GM18907 (cell line): ENCODE measurements around the gene DCTN2.

ENCODE experiments used
- ATAC-seq: cut with Tn5 transposase; IDR thresholded peaks from one replicate; pipeline ENCODE4 v1.9.1; 2021; ENCODE audit warnings: mild to moderate bottlenecking, moderate library complexity; ENCODE audit not compliant: unreplicated experiment

Gene DCTN2

DNA sequence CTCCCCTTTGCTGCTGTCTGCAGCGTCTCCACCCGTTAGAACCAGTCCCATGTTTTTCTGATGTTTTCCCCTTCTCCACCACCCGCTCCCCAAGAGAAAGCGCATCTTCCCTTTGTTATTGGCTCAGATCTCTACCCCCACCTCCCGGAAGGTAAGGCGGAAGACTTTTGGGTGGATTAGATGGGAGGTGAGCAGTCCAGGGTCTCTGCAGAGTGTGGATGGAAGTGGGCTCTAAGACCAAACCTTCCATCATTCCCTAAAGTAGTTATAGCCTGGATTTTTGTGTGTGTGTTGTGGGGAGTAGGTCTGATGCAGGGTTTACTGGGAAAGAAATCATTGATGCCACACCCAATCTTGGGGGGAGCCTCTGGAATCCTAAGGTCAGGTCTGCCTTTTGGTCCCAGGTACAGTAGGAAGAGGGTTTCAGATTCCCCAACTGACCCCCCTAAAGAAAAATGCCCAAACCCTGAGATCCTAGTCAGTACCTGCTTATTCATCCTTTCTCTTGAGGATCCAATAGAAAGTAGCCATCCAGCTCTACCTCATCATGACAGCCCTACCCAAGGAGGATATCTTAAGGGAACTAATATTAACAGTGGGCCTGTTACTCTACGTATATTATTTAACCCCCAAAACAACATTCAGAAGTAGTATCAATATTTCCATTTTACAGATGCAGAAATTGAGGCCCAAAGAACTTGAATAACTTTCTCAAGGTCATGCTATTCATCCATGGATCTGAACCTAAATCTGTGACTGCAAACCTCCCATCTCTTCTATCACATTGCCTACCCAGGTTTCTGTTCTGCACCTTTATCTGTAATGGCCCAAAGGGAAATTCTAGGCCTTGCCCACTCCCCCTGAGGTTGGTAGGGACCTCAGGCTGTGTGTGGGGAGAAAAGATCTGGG, 3.9 kb upstream of the DCTN2 start:
- ATAC-seq = no peak

DNA sequence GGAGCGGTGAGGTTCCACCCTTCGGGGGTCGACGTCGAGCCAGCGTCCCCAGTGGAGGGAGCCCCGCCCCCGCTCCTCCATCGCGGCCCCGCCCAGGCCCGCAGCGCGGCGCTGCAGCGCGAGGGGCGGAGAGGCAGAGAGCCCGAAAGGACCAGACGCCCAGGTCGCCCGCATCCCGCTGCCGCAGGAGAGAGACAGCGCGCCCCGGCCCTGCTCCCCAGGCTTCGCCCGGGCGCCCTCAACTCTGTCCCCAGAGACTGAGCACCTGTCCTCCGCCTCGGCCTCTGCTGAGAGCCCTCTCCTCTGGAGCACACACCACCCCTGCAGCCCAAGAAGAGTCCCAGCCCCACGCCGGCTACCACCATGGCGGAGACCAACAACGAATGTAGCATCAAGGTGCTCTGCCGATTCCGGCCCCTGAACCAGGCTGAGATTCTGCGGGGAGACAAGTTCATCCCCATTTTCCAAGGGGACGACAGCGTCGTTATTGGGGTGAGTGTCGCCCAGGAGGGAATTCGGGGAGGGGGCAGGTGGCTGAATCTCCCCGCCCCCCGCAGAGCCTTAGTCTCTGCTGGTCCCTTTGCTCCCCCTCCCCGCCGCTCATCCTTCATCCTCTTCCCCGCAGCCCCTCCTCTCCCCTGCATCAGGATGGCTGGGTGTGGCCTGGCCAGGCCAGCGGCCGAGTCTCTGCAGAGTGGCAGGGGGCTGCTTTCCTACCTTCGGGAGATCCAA, 3.1 kb upstream of the DCTN2 start, which contains the start of gene KIF5A:
TSS of gene KIF5A (plus strand) at position 136 of the 732 bp plus-strand sequence. CDS start at position 364, 228 bp downstream.
- ATAC-seq = no peak

DNA sequence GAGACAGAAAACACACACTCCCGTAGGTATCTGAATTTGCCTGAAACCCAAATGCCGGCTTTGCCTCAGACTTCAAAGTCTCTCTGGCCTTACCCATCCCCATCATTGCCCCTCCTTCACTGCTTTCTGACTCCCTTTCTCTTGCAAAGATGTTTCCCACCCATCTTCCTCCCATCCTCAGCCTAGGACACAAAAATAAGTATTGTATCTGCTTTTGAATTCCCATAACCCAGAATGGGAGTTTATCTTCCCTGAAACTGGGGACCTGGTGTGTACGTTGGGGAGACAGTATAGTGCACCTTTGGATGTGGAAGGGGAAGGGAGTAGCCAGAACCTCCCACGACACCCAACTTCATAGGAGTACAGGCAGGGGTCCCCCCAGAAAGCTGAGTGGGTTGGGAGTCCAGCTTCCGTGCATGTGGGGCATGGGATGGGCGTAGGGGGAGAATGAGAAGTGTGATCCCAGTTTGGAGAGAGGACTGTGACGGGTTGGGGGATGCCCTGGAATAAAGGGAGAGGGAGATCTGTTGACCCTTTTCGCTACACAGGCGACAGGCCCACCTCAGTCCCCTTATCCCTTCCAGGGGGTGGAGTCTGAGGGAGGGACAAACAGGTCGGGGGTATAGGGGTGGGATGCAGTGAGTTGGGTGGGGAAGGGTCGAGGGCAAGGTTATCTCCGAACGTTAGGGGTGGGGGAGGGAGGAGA, 2.4 kb upstream of the DCTN2 start:
- ATAC-seq = no peak

DNA sequence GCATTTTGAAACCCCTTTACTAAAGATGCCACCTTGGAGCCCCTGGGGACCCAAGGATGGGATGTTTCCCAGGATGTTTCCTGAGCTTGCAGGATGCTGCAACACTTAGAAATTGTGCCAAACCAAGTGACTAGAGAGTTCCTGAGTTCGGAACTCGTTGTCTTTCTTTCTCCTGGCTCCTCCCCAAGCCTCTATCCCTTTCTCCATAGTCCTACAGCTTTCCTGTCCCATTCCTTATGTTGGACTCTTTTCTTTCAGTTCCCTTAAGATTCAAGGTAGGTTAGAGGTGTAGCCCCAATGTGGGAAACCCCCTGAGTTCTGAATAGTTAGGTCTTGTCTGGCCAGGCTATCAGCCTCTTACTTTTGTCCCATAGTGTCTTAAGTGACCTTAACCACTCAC, 1.5 kb upstream of the DCTN2 start:
- ATAC-seq = no peak

DNA sequence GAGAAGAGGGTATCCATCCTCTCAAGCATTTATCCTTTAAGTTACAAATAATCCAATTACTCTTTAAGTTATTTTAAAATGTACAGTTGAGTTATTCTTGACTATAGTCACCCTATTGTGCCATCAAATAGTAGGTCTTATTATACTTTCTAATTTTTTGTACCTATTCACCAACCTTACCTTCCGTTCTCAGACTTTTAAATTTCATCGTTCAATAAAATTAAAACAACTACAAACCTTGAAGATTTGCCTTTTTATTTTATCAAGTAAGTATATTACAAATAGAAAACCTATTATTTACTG, 972 bp upstream of the DCTN2 start:
- ATAC-seq = no peak

DNA sequence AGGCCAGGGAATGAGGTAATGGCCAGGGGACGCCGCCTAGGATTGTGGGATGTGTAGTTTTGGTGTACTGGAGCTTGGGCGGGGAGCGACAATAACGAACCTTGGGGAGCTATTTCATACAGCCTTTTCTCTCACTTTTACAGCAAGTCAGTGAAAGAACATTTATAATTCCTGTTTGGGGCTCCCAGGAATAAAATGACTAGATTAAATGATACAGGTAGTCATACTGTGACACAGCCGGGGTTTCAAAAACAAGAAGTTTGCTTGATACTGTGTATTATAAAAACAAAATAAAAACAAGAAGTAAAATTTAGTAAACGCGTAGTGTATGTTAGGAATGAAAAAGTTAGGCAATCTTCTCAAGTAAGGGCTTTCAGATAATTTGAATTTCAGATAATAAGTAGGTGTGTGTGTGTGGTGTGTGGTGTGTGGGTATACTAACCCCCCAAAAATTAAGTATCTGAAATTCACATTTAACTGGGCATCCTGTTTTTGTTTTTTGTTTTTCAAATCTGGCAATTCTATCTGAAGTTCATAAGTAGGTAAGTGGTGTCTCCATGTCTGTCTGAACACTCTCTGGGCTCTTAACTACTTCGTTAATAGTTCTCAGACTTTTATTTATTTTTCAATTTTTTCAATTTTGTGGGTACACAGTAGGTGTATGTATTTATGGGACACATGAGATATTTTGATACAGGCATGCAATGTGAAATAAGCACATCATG, 458 bp upstream of the DCTN2 start:
- no peak for ATAC-seq

DNA sequence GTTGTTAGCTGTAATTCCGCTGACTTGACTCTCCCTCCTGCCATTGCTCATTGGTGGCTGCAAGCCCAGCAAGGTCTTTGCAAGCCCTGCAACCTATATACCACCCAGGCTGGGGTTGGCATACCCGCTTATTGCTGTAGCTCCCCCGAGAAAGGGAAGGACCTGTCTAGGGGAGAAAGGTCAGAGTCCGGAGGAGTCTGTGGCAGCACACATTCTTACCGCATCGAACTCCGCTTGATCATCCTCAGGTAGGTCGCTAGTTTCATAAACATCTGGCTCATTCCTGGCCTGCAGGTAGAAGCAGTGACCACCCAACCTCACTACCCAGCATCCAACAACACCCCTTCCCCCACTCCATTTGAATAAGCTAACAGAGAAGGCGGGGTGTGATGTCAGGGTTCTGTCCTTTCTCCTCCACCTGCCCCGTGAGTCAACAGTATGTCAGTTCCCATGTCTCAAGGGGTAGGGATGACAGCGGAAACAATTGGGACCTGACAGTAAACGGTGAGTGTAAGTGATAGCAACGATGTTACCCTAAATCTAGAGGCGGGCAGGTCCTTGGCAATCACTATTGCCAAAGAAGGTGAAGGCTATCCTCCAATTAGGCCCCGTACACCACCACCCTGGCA, 1.1 kb downstream of the DCTN2 start:
- no peak for ATAC-seq

DNA sequence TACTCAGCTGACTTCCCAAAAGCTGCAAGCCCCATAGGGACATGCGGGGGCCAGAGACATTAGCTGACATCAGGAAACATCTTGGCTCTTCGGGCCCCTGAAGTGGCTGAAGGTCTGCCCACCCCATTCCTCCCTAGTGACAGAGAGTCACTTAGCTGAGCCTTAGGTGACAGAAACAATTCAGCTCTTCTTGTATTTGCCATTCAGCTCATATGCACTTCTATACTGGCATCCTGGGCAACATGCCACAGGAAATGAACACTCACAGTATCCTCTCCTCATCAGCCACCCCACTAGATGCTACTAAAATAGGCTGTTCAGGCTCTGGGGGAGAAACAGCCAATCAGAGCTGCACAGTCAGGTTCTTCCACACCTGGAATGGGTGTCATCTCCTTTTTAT, 3.4 kb downstream of the DCTN2 start:
- no peak for ATAC-seq

DNA sequence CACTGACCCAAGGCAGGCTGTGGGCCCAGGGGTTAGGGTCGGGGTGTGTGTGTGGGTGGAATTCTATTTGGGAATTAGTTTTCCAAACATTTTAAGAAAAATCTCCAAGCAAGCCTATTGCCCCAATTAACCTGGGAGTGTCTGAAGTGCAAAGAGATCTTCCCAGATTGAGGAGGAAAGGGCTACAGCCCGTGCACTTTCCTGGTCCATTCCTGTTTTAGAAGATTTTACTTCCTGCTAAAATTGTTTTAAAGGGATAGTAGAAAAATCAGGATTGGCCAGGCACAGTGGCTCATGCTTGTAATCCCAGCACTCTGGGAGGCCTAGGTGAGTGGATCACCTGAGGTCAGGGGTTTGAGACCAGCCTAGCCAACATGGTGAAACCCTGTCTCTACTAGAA, 5.3 kb downstream of the DCTN2 start:
- no peak for ATAC-seq

DNA sequence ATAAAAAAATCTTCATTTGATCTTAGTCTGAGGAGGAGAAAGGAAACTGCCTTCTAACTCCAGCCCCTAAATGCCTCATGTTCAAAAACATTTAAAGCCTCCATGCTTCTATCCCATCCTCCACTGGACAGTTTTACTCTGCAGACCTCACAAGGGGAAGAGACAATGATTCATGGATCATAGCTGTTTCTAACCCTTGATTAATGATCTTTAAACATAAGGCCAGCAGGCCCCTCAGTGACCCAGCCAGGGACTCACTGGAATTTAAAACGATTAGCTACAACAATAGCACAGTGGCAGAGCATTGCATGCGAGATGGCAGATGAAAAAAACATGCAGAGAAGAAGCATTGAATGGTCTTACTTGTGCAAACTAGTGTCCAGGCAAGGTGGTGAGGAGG, 6.0 kb downstream of the DCTN2 start:
- no peak for ATAC-seq

DNA sequence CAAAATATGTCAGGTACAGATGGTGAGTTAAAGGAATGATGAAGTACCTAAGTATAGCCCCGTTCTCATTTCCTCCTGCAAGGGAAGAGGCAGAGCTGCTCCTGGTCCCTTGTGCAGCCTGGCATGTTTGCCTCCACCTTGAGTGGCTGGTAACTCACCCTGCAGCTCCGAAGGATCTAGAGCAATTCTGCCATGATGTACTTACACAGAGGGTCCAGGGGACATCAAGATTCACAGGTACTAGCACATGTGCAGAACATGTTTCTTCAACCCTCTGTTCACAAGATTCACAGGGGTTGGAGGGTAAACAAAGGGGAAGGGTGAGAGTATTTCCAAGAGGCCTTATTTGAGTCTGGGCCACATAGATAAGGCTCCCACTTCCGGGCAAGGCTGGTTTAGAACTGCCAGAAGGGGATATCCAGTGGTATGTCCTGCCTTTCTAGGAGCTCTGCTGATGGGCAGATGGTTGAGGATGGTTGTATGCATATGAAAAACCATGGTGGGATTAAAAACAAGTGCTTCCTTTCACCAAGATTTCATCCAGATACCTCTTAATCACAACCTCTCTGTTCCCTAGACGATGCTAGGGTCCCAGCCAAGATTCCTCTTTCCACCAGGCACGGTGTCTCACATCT, 7.7 kb downstream of the DCTN2 start:
- ATAC-seq = no peak

DNA sequence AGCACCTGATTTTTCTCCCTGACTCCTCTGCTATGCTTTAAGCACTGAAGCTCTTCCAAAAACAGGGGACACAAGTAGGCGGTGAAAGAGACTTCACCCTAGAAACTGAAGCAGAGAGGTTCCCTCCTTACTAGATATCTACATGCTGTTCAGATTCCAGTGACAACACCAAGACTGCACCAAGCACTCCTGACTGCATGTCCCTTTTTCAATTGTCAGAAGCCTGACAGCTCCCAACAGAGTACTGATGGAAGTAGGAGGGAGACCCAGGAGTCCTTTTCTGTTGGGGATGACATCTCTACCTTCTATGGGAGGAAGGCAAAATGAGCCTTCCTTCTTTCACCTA, 10.4 kb downstream of the DCTN2 start:
- ATAC-seq = no peak

DNA sequence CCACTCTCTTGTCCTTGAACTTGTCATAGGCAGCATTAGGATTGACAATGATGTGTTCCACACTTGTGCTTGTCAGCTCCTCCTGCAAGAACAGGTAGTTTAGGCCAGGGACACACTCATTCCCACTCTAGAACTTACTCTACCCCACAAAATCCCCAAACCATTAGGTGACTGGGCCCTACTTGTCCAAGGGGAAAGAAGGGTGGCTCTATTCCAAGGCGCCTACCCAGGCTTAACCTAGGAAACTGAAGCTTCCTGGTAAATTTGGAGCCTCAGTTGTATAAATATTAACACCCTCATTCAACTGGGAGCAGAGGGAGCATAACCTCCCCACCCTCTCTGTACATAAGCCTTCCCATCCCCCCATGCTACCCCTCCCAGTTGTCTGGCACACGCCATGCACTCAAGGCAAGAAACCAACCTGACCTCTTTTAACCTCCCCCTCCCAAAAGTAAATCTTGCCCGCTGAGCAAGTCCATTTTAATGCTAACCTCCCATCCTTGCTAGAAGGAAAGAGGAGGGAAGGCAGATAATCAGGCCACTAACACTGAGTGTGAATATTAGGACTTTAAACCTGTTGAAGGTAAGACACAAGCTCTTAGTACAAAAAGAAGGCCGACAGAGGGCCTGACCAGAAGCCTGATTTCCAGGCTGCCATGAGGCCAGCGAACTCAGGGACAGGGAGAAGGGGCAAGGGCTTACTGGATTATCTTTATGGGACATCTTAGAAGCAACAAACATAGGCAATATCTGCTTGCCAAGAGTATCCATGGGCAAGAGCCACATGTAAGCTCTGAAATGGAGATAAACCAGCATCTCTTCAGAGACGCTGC, 11.0 kb downstream of the DCTN2 start:
- ATAC-seq = no peak

DNA sequence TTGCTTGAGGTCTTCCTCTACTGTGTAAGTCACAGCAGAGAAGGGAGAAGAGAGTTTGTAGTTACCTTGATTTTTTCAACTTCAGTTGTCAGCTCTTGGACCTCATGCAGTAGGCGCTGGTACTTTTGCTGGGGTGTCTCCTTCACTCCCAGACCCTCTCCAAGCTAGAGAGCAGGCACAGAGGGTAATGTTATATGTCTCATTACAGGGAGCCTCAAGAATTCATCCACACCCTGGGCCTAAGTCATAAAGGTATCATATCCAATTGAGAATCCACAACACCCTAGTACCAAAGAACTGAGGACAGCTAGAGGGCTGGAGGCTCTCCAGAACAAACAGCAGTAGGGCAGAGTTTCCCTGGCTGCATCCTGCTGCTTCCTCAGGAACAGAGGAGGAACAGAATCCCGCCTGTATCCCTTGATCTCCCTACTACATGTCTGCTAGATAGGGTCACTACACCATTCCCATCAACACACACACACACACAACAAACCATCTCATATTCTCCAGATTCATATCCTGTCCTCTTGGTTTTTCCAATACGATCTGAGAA, 11.9 kb downstream of the DCTN2 start:
- ATAC-seq = no peak

DNA sequence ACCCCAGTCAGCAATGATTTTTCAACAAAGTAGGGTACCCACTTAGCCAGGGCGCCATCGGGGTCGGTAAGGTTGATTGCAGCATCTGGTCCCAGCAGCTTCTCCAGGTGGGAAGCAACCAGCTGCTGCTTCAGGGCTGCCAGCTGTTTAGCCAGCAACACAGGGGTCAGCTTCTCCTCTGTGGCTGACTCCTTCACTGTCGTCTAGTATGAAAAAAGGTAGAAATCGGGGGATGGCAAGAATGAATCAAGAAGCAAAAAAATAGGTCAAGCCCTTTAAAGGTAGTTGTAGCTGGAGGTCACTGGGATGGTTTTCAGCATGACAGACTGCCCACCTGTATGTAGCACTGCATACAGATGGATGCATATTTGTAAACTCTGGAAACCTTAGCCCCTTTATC, 12.7 kb downstream of the DCTN2 start:
- no peak for ATAC-seq

DNA sequence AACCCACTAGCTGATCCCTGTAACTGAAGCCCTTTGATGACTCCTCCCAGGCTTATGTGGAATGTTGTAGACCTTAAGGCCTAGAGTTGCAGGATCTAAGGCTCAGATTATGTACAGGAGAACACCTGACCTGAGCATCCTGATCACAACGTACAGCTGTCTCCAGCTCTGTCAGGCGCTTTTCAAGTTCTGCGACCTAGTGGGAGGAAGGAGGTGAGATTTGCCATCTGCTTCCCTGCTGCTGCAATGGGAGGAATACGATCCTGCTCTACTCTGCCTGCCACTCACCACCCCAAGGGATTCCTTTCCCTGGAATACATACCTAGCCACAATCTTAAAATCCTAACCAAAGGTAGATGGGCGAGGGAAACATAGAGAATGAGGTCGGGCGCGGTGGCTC, 13.9 kb downstream of the DCTN2 start:
- no peak for ATAC-seq

DNA sequence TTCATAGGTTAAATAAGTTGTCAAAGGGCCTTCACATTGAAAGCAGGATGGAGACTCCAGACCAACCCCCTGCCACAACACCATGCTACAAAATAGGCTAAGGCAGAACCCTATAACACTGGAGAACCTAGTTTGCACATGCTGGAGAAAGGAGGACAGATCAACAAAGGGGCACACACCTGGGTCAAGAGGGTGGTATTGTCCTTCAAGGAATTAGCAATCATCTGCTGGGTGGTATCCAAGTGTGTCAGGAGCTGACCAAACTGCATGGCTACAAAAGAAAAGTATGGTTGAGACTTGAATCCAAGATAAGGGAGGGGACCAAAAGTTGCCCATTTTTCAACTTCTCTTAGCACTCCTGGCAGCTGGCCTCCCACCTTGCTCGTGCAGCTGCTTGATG, 15.2 kb downstream of the DCTN2 start:
- ATAC-seq = no peak

DNA sequence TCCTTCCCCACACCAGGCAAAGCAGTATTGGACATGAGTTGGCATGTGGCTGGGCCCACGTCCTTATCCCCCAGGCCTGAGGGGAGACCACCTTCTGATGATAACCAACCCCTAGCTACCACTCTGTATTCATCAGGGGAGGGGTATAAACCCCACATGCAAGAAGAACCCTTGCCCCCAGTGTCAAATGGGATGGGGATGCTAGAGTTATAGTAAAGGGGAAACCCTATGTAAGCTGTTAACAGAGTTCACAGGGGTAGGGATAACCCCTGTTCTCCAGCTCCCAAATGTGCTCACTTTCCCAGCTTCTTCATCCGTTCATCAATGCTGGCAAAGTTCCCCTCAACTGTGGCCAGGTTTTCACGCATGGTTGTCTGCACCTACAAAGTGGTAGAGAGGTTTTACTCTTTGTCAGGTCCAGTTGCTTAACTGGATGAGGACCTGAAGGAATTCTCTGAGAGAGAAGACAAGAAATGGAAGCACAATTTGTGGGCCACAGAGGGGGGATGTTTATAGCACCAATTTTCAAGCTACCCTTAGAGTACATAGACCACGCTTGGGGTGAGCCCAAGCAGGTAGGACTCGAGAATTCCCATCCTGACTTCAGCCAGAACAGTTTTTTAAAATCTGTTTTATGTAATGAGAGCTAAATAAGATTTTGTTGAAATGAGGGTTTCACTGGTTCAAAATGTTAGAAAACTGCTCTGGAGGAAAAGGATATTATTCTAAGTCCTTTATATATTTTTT, 16.4 kb downstream of the DCTN2 start:
- ATAC-seq = no peak
